HEK293 (cell line): ENCODE data around the gene MYOM3.
A peak's percentile ranks its signal among the peaks of the same experiment; 100 is the strongest.
"Not testable (repeated sequence)": the region's sequence is repeated elsewhere in the genome, so short reads cannot be mapped to it uniquely, and the experiment has no call there.

Source experiments
- CTCF ChIA-PET: fragments of 350-600 bp; formaldehyde crosslinking; extraction: SDS; loops from one replicate; lab custom pipeline; 2021; ENCODE audit warnings: antibody characterized with exemption; lab: Yijun Ruan, JAX
- POLR2A ChIA-PET: fragments of 300-600 bp; formaldehyde crosslinking; extraction: SDS; loops from one replicate; lab custom pipeline; 2020; ENCODE audit warnings: antibody characterized with exemption, inconsistent platforms; lab: Yijun Ruan, JAX
- H3K27ac ChIP-seq: fragments of 200-500 bp; sonication (Bioruptor generic); 2 replicates; pipeline ENCODE4 v1.5.1; 2014; ENCODE audit warnings: low read depth, low read length, control low read depth, inconsistent platforms; ENCODE audit errors: extremely low read depth
- H3K36me3 ChIP-seq, 2 experiments: fragments of 200-500 bp in 1 of 2; sonication (Bioruptor generic) in 1 of 2; 1 replicate in 1 of 2; 2 replicates in 1 of 2; pipeline ENCODE4 v1.5.1; 2014 to 2017; ENCODE audit warnings: inconsistent platforms in 2 of 2, low read length in 2 of 2; ENCODE audit not compliant: control insufficient read depth in 2 of 2, insufficient read depth in 1 of 2
- H3K4me1 ChIP-seq: fragments of 200-500 bp; sonication (Bioruptor generic); 2 replicates; pipeline ENCODE4 v1.5.1; 2014; ENCODE audit warnings: mild to moderate bottlenecking, low read length, inconsistent platforms; ENCODE audit not compliant: control insufficient read depth, insufficient read depth
- H3K4me3 ChIP-seq: 2 replicates; pipeline ENCODE4 v1.5.1; 2011; ENCODE audit warnings: low read depth, mild to moderate bottlenecking, control low read depth, low read length, moderate library complexity
- H3K9me3 ChIP-seq: fragments of 200-500 bp; sonication (Bioruptor generic); 2 replicates; pipeline ENCODE4 v1.5.1; 2014; ENCODE audit warnings: low read depth, low read length, inconsistent platforms; ENCODE audit not compliant: control insufficient read depth, insufficient read depth
- FEZF1 ChIP-seq: fragments of 450-650 bp; formaldehyde crosslinking; IDR thresholded peaks from 2 replicates; pipeline ENCODE4 v1.5.1; 2016; ENCODE audit warnings: missing biosample characterization, missing genetic modification characterization
- KLF7 ChIP-seq: fragments of 450-650 bp; formaldehyde crosslinking; IDR thresholded peaks from 2 replicates; pipeline ENCODE4 v1.5.1; 2016; ENCODE audit warnings: missing biosample characterization, missing genetic modification characterization, borderline replicate concordance
- OSR2 ChIP-seq: fragments of 450-650 bp; formaldehyde crosslinking; IDR thresholded peaks from 2 replicates; pipeline ENCODE4 v1.5.1; 2016; ENCODE audit warnings: missing biosample characterization, missing genetic modification characterization
- WT1 ChIP-seq: fragments of 450-650 bp; formaldehyde crosslinking; IDR thresholded peaks from 2 replicates; pipeline ENCODE4 v1.5.1; 2016; ENCODE audit warnings: missing biosample characterization, missing genetic modification characterization
- ZBTB20 ChIP-seq: fragments of 450-650 bp; formaldehyde crosslinking; IDR thresholded peaks from 2 replicates; pipeline ENCODE4 v1.5.1; 2016; ENCODE audit warnings: missing biosample characterization, missing genetic modification characterization
- ZNF146 ChIP-seq: fragments of 450-650 bp; formaldehyde crosslinking; IDR thresholded peaks from 2 replicates; pipeline ENCODE4 v1.5.1; 2016; ENCODE audit warnings: missing biosample characterization, missing genetic modification characterization
- ZNF2 ChIP-seq: fragments of 450-650 bp; formaldehyde crosslinking; IDR thresholded peaks from 2 replicates; pipeline ENCODE4 v1.5.1; 2016; ENCODE audit warnings: missing biosample characterization, missing genetic modification characterization
- ZNF302 ChIP-seq: fragments of 450-650 bp; formaldehyde crosslinking; IDR thresholded peaks from 2 replicates; pipeline ENCODE4 v1.5.1; 2016; ENCODE audit warnings: missing biosample characterization, missing genetic modification characterization, low read depth
- ZNF324 ChIP-seq: fragments of 450-650 bp; formaldehyde crosslinking; IDR thresholded peaks from 2 replicates; pipeline ENCODE4 v1.5.1; 2016; ENCODE audit warnings: missing biosample characterization, missing genetic modification characterization
- ZNF514 ChIP-seq: fragments of 450-650 bp; formaldehyde crosslinking; IDR thresholded peaks from 2 replicates; pipeline ENCODE4 v1.5.1; 2016; ENCODE audit warnings: missing biosample characterization, missing genetic modification characterization
- ZNF561 ChIP-seq: fragments of 450-650 bp; IDR thresholded peaks from 2 replicates; pipeline ENCODE4 v1.5.1; 2018; ENCODE audit warnings: missing biosample characterization, missing genetic modification characterization, borderline replicate concordance
- ZNF621 ChIP-seq: fragments of 450-650 bp; formaldehyde crosslinking; IDR thresholded peaks from 2 replicates; pipeline ENCODE4 v1.5.1; 2017; ENCODE audit warnings: missing biosample characterization, missing genetic modification characterization
- ZXDB ChIP-seq: fragments of 450-650 bp; formaldehyde crosslinking; IDR thresholded peaks from 2 replicates; pipeline ENCODE4 v1.5.1; 2016; ENCODE audit warnings: missing biosample characterization, missing genetic modification characterization
- TF ChIP-seq, protein P1 (sequence below): fragments of 450-650 bp; formaldehyde crosslinking; IDR thresholded peaks from 2 replicates; pipeline ENCODE4 v1.5.1; 2016; ENCODE audit warnings: missing biosample characterization, missing genetic modification characterization
- TF ChIP-seq, protein P2 (sequence below): fragments of 450-650 bp; formaldehyde crosslinking; IDR thresholded peaks from 2 replicates; pipeline ENCODE4 v1.5.1; 2016; ENCODE audit warnings: missing biosample characterization, missing genetic modification characterization
- TF ChIP-seq, protein P3 (sequence below): fragments of 450-650 bp; formaldehyde crosslinking; IDR thresholded peaks from 2 replicates; pipeline ENCODE4 v1.5.1; 2016; ENCODE audit warnings: missing biosample characterization, missing genetic modification characterization
- TF ChIP-seq, protein P4 (sequence below): fragments of 450-650 bp; formaldehyde crosslinking; IDR thresholded peaks from 2 replicates; pipeline ENCODE4 v1.5.1; 2016; ENCODE audit warnings: missing biosample characterization, missing genetic modification characterization, low read depth
- TF ChIP-seq, protein P5 (sequence below): fragments of 450-650 bp; formaldehyde crosslinking; IDR thresholded peaks from 2 replicates; pipeline ENCODE4 v1.5.1; 2016; ENCODE audit warnings: missing biosample characterization, missing genetic modification characterization, low read depth
- TF ChIP-seq, protein P6 (sequence below): fragments of 450-650 bp; IDR thresholded peaks from 2 replicates; pipeline ENCODE4 v1.5.1; 2018; ENCODE audit warnings: missing biosample characterization, mild to moderate bottlenecking, missing genetic modification characterization

MYOM3 gene

DNA sequence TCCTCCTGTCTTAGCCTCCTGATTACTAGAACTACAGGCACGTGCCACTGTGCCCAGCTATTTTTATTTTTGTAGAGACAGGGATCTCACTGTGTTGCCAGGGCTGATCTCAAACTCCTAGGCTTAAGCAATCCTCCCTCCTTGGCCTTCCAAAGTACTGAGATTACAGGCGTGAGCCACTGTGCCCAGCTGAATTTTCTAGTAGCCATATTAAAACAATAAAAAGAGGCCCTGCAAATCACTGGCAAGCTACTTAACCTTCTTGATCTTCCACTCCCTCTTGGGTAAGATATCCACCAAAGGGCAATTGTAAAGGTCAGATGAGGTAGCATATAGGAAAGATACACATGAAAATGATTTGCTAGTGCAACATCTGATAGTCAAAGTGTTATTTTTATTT lies 66.2 kb downstream of the MYOM3 start:
- peaks cover 30% of the 10 kb centered on the region for H3K4me1 ChIP-seq
- H3K27ac ChIP-seq: peak overlapping the region; percentile 76
- no peak overlapping the region for H3K4me3 ChIP-seq
- no peaks in the 10 kb centered on the region for H3K9me3 ChIP-seq
- no peaks in the 10 kb centered on the region for H3K36me3 ChIP-seq
- ChIA-PET POLR2A (interaction anchor here (0.5 to 1.2 kb wide), 4 partner anchors 65 to 105 kb away, joined by 4 to 5 read pairs (median 4); partner anchors contain the start of genes PNRC2 and SRSF10), CTCF (interaction anchor here (0.6 to 1.9 kb wide), 3 partner anchors 18 to 235 kb away, joined by 3 to 5 read pairs (median 4); no protein-coding TSS in a partner anchor)
- TF ChIP-seq OSR2 (peak; percentile 77), WT1 (tag by site-specific recombination) (peak; percentile 82)
- TF ChIP-seq, protein P1, sequence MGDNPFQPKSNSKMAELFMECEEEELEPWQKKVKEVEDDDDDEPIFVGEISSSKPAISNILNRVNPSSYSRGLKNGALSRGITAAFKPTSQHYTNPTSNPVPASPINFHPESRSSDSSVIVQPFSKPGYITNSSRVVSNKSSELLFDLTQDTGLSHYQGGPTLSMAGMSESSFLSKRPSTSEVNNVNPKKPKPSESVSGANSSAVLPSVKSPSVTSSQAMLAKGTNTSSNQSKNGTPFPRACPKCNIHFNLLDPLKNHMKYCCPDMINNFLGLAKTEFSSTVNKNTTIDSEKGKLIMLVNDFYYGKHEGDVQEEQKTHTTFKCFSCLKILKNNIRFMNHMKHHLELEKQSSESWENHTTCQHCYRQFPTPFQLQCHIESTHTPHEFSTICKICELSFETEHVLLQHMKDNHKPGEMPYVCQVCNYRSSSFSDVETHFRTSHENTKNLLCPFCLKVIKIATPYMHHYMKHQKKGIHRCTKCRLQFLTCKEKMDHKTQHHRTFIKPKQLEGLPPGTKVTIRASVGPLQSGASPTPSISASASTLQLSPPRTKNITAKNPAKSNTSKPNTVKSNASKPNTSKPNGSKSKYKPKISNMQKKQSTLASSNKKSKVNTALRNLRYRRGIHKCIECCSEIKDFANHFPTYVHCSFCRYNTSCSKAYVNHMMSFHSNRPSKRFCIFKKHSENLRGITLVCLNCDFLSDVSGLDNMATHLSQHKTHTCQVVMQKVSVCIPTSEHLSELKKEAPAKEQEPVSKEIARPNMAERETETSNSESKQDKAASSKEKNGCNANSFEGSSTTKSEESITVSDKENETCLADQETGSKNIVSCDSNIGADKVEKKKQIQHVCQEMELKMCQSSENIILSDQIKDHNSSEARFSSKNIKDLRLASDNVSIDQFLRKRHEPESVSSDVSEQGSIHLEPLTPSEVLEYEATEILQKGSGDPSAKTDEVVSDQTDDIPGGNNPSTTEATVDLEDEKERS (tag by site-specific recombination): no peak

DNA sequence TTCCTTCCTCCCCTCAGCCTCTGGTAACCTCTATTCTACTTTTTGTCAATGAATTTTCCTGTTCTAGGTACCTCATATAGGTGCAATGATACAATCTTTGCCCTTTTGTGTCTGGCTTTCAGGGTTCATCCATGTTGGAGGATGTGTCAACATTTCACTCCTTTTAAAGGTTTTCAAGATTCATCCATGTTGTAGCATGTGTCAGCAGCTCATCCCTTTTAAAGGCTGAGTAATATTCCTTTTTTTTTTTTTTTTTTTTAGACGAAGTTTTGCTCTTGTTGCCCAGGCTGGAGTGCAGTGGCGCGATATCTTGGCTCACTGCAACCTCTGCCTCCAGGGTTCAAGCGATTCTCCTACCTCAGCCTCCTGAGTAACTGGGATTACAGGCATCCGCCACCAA lies 67.3 kb downstream of the MYOM3 start:
- CTCF ChIA-PET: interaction anchor here (0.7 kb wide), 1 partner anchor 41 kb away, joined by 3 read pairs; no protein-coding TSS in a partner anchor
- peaks cover 30% of the 10 kb centered on the region for H3K4me1 ChIP-seq
- POLR2A ChIA-PET: interaction anchor here (0.6 kb wide), 1 partner anchor 8 kb away, joined by 4 read pairs; no protein-coding TSS in a partner anchor
- TF ChIP-seq, protein P2, sequence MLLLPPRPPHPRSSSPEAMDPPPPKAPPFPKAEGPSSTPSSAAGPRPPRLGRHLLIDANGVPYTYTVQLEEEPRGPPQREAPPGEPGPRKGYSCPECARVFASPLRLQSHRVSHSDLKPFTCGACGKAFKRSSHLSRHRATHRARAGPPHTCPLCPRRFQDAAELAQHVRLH (tag by site-specific recombination): peak; percentile 83; the same call in 1 of the 2 replicates
- peak; percentile 97 for TF ChIP-seq ZNF146 (tag by site-specific recombination)
- H3K36me3 ChIP-seq, H3K4me3 ChIP-seq, H3K9me3 ChIP-seq, H3K27ac ChIP-seq: not testable (repeated sequence)

DNA sequence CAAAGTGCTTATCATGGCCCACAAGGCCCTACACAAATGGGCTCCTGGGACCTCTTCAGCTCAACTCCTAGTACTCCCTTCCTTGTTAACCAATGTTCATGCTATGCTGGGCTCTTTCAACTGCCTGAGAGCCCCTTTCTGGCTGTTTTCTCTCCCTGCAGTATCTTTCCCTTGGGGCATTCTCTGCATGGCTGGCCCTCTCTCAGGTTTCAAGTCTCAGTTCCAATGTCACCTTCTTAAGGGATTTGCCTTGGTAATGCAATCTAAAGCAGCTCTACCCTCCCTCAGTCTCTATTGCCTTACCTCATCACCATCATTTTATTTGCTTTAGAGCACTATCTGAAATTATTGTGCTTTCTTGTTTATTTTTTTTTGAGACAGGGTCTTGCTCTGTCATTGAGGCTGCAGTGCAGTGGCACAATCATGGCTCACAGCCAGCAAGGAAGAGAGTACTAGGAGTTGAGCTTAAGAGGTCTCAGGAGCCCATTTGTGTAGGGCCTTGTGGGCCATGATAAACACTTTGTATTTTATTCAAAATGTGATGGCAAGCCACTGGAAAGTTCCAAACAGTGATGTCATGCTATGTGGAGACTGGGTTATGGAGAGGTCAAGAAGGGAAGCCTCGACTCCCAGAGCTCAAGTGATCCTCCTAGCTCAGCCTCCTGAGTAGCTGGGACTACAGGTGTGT lies 68.4 kb downstream of the MYOM3 start:
- H3K27ac ChIP-seq: peak overlapping the region; percentile 55
- no peak overlapping the region for H3K4me3 ChIP-seq
- peaks cover 26% of the 10 kb centered on the region for H3K4me1 ChIP-seq
- POLR2A ChIA-PET: interaction anchor here (0.5 to 1.2 kb wide), 2 partner anchors 218 to 852 kb away, joined by 3 to 4 read pairs; partner anchors contain the start of gene HMGCL
- CTCF ChIA-PET: interaction anchor here (0.6 to 1.4 kb wide), 4 partner anchors 15 to 831 kb away, joined by 3 to 8 read pairs (median 3); no protein-coding TSS in a partner anchor
- H3K9me3 ChIP-seq: no peaks in the 10 kb centered on the region
- no peaks in the 10 kb centered on the region for H3K36me3 ChIP-seq
- TF ChIP-seq ZNF324 (tag by site-specific recombination): 0 out of 2 replicates have a peak, but pooled peaks have one; percentile 61
- TF ChIP-seq ZBTB20: peak; percentile 35; the same call in 1 of the 2 replicates
- TF ChIP-seq, protein P3, sequence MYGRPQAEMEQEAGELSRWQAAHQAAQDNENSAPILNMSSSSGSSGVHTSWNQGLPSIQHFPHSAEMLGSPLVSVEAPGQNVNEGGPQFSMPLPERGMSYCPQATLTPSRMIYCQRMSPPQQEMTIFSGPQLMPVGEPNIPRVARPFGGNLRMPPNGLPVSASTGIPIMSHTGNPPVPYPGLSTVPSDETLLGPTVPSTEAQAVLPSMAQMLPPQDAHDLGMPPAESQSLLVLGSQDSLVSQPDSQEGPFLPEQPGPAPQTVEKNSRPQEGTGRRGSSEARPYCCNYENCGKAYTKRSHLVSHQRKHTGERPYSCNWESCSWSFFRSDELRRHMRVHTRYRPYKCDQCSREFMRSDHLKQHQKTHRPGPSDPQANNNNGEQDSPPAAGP (tag by site-specific recombination): peak; percentile 88
- TF ChIP-seq ZNF561 (tag by site-specific recombination): peak; percentile 96
- TF ChIP-seq, protein P4, sequence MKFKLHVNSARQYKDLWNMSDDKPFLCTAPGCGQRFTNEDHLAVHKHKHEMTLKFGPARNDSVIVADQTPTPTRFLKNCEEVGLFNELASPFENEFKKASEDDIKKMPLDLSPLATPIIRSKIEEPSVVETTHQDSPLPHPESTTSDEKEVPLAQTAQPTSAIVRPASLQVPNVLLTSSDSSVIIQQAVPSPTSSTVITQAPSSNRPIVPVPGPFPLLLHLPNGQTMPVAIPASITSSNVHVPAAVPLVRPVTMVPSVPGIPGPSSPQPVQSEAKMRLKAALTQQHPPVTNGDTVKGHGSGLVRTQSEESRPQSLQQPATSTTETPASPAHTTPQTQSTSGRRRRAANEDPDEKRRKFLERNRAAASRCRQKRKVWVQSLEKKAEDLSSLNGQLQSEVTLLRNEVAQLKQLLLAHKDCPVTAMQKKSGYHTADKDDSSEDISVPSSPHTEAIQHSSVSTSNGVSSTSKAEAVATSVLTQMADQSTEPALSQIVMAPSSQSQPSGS: peak; percentile 92
- peak; percentile 97 for TF ChIP-seq ZNF2 (tag by site-specific recombination)
- TF ChIP-seq, protein P5, sequence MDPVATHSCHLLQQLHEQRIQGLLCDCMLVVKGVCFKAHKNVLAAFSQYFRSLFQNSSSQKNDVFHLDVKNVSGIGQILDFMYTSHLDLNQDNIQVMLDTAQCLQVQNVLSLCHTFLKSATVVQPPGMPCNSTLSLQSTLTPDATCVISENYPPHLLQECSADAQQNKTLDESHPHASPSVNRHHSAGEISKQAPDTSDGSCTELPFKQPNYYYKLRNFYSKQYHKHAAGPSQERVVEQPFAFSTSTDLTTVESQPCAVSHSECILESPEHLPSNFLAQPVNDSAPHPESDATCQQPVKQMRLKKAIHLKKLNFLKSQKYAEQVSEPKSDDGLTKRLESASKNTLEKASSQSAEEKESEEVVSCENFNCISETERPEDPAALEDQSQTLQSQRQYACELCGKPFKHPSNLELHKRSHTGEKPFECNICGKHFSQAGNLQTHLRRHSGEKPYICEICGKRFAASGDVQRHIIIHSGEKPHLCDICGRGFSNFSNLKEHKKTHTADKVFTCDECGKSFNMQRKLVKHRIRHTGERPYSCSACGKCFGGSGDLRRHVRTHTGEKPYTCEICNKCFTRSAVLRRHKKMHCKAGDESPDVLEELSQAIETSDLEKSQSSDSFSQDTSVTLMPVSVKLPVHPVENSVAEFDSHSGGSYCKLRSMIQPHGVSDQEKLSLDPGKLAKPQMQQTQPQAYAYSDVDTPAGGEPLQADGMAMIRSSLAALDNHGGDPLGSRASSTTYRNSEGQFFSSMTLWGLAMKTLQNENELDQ (tag by site-specific recombination): no peak
- TF ChIP-seq, protein P6, sequence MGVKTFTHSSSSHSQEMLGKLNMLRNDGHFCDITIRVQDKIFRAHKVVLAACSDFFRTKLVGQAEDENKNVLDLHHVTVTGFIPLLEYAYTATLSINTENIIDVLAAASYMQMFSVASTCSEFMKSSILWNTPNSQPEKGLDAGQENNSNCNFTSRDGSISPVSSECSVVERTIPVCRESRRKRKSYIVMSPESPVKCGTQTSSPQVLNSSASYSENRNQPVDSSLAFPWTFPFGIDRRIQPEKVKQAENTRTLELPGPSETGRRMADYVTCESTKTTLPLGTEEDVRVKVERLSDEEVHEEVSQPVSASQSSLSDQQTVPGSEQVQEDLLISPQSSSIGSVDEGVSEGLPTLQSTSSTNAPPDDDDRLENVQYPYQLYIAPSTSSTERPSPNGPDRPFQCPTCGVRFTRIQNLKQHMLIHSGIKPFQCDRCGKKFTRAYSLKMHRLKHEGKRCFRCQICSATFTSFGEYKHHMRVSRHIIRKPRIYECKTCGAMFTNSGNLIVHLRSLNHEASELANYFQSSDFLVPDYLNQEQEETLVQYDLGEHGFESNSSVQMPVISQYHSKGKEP: peak; percentile 96
- TF ChIP-seq WT1 (tag by site-specific recombination): peak; percentile 99
- no peak for TF ChIP-seq ZNF621
- peak; percentile 18; the same call in 1 of the 2 replicates for TF ChIP-seq KLF7 (tag by site-specific recombination)
- no peak for TF ChIP-seq ZNF302 (tag by site-specific recombination)
- TF ChIP-seq FEZF1 (tag by site-specific recombination): peak; percentile 92
- TF ChIP-seq ZXDB: peak; percentile 93
- TF ChIP-seq ZNF514 (tag by site-specific recombination): no peak
